H4 (cell line): ENCODE results near the gene LIMK2. TPM values are rescaled to one million over a fixed set of nuclear protein-coding genes. Genes with fewer than 3 reads are reported as not detected.
A peak's percentile ranks its signal among the peaks of the same experiment; 100 is the strongest.
"Not testable (repeated sequence)": the region's sequence is repeated elsewhere in the genome, so short reads cannot be mapped to it uniquely, and the experiment has no call there.

Source experiments
- DNase-seq: peaks from one replicate; pipeline ENCODE4 v3.0.0-alpha.2; 2015; ENCODE audit warnings: low spot score
- total RNA-seq: library from RNA; depleted of rRNA; stranded (reverse); fragments of >200 nt; shearing (Covaris generic); gene quantifications from 2 replicates; pipeline ENCODE4 v1.2.3, GENCODE V29; 2014; rRNA removed

LIMK2 gene
- 3.8 and 4.9 TPM in 2 replicates for total RNA-seq

DNA sequence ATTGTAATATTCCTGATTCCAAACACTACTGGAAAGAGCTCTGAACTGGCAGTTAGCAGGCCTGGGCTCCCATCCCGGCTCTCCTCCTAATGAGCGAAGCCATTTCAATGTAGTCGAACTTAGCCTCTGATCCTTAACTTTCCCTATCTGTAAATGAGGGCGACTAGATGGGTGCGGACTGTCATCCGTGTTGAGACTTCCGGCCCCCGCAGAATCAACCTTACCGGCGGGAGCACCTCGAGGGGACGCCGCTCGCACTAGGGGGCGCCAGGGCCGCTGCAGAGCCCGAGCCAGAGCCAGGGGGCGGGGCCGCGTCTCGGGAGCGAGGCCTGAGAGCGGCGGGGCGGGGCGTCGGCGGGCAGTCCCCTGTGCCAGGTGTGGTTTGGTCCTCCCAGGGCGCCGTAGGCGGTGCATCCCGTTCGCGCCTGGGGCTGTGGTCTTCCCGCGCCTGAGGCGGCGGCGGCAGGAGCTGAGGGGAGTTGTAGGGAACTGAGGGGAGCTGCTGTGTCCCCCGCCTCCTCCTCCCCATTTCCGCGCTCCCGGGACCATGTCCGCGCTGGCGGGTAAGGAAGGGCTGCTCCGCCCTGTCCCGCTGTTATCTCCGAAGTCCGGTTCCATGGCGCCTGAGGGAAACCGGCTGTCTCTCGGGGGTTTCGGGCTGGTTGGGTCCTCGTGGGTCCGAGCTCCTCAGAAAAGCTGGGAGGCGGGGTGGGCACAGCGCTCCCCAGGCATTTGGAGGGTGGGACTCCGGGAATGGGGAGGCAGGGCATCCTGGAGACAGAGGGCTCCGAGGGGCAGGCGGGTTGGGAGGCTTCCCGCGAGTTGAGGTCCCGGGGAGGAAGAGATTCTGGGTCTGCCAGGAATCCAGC, at the start of gene LIMK2:
LIMK2 (plus strand) TSS at position 437 of the 869 bp plus-strand sequence; CDS start at position 548, 111 bp downstream.
- DNase-seq: peak; percentile 66

GRCh38 chr22:31170971-31171370, 41.1 kb upstream of the LIMK2 start:
- DNase-seq: no peak

GRCh38 chr22:31171734-31172133, 40.4 kb upstream of the LIMK2 start:
- not testable (repeated sequence) for DNase-seq

- DNase-seq: peak; percentile 23
Observed at GRCh38 chr22:31173386-31174145, 38.5 kb upstream of the LIMK2 start.

DNA sequence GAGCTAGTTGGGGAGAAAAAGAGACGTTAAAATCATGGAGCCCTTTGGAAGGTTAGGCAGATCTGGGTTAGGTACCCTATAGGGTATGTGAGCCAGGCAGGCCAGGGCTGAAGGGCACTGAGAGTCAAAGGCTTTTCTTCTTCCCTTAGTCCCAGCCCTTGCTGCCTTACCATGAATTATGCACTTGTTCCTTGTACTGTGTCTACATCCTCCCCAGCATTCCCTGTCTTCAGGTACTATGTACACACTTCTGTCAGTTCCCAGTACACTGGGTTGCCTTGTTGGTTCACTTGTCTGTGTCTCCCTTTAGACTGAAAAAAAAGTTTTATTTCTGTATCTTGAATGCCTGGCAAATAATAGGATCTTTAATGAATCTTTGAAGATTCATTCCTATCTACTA, 35.2 kb upstream of the LIMK2 start:
- DNase-seq: no peak

GRCh38 chr22:31177420-31178162, 34.5 kb upstream of the LIMK2 start:
- no peak for DNase-seq

- DNase-seq: no peak
Observed at GRCh38 chr22:31178859-31179258, 33.2 kb upstream of the LIMK2 start.

DNA sequence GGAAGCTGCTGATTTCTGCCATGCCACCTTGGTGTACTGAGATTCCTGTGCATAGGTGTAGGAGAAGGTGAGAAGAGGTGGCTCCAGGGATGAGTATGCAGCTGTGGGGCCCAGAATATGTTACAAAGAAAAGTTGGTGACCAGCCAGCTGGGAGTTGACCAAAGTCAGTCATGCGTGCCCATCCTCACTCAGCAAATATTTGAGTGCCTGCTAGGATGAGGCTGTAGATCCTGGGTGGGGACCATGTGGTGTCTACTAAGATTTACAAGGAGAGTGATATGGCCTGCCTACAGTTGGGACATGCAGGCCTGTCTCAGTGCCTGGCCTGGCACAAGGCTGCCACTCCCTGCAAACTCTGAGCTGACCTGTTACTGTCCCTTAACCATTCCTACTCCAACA, 32.8 kb upstream of the LIMK2 start:
- peak; percentile 31 for DNase-seq

- DNase-seq: no peak
Observed at GRCh38 chr22:31184015-31184414, 28.1 kb upstream of the LIMK2 start.

GRCh38 chr22:31185056-31185455, 27.0 kb upstream of the LIMK2 start:
- no peak for DNase-seq

- no peak for DNase-seq
Observed at GRCh38 chr22:31187627-31188026, 24.5 kb upstream of the LIMK2 start.

GRCh38 chr22:31192513-31192912, 19.6 kb upstream of the LIMK2 start:
- peak; percentile 29 for DNase-seq

GRCh38 chr22:31193092-31193491, 19.0 kb upstream of the LIMK2 start:
- no peak for DNase-seq

DNA sequence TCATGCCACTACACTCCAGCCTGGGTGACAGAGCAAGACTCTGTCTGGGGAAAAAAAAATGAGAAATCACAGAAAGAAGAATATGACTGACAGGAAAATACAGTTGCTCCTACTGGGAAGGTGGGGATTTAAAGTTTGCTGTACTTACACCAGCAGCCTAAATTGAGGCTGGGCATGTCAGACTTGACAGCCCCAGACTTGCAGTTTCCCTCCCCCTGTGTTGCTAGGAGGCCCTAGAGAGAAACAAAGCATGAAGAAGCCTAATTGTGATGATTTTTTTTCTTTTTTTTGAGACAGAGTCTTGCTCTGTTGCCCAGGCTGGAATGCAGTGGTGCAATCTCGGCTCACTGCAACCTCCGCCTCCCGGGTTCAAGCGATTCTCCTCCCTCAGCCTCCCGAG, 17.4 kb upstream of the LIMK2 start:
- DNase-seq: not testable (repeated sequence)

GRCh38 chr22:31199187-31199586, 12.9 kb upstream of the LIMK2 start:
- DNase-seq: no peak

- DNase-seq: not testable (repeated sequence)
Observed at GRCh38 chr22:31204352-31204984, 7.6 kb upstream of the LIMK2 start.

- DNase-seq: not testable (repeated sequence)
Observed at GRCh38 chr22:31205059-31205458, 7.0 kb upstream of the LIMK2 start.

DNA sequence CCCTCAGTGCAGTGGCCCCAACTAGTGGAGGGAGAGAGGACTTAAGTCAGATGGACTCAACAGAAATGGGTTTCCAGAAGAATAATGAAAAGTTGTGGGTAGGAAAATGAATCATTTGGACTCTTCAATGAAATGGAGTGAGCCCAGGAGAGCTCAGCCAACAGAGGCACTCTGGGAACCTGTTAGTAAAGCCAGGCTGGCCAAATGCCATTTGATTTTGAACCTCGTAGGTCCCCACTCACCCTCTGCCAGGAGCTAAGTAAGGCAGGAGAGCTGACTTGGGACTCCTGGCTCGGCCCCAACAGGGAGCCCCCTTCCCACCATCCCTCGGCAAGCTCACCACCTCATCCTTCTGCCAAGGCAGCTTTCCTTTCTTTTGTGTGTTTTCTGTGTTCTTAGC, 5.6 kb upstream of the LIMK2 start:
- not testable (repeated sequence) for DNase-seq

GRCh38 chr22:31206896-31207687, 5.0 kb upstream of the LIMK2 start:
- no peak for DNase-seq

- DNase-seq: no peak
Observed at GRCh38 chr22:31210556-31211421, 1.3 kb upstream of the LIMK2 start.
